CD4-positive, alpha-beta T cell treated with Interleukin-10 for 1 hour (primary cell): ENCODE data around the gene IFIH1.

Experiments
- DNase-seq: peaks from one replicate; pipeline ENCODE4 v3.0.0-alpha.2; 2020

Gene IFIH1

DNA sequence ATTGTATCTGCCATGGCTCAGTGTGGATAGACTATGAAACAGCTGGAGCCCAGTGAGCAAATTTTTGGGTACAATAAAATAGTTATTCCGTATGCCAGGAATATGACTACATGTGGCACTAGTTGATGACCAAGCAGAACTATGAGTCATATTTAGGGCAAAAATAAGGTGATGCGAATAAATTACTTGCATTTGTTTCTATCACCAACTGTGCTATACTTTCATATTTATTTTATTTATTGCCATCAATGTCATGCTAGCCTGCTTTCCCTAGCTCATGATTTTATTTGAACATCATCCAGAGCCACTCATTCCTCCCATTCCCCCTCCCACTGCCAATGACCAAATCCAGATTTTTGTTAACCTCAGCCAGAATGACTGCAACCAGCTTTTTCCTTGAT is 61.9 kb downstream of the IFIH1 start:
- no peak for DNase-seq

GRCh38 chr2:162254236-162254871 is 64.1 kb downstream of the IFIH1 start:
- DNase-seq, result no peak

DNA sequence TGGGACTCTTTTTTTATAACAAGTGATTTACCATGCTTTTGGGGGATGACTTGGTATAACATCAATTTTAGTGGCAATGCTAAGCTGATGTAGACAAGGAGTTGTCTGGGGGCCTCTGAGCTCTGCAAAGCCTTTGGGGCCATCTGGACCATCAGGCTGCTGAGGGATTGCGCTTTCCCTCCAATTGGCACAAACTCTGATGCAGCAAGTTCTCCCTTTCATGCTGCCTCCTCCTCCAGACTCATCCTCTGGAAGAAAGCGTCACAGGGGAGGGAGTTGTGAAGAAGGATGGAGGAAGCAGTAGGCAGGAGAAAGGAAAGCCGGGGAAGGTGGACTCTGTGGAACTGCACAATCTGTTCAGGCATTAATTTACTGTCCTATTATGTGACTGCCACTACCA is 65.0 kb downstream of the IFIH1 start:
- DNase-seq, result no peak

DNA sequence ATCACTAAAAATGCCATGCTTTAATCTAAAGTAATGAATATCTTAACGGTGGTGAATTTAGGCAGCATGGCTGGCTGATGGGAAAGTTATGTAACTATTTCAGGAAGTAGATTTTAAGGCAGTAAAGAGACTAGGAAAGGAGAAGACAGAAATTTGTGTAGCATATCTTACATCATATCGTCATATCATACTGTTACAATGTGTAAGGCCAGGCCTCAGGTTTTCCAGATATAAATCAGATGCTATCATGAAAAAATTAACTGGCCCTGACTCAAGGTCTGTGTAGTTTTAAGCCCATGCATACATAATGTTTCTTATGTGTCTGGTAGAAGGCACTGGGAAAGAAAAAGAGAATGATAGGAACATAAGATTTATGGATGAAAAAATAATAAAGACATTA is 66.3 kb downstream of the IFIH1 start:
- no peak for DNase-seq

DNA sequence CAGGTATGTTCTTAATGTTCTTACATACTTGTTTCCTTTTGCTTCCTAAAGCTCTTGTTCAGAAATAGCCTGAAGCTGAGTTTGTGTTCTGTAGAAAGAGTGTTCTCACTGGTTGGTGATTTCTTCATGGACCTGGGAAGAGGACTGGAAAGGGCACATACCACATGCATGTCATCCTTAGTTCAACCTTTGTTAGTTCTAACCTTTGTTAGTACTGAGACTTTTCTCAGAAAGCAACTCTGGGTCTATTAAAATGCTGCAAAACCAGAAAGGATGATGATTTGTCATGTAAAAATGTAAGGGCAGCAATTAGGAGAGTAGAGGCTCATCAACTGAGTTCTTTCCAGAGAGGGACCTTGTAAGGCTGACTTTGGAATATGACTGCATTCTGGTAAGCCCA is 72.7 kb downstream of the IFIH1 start:
- DNase-seq, result no peak

GRCh38 chr2:162245061-162245460 is 73.4 kb downstream of the IFIH1 start:
- DNase-seq, result no peak

DNA sequence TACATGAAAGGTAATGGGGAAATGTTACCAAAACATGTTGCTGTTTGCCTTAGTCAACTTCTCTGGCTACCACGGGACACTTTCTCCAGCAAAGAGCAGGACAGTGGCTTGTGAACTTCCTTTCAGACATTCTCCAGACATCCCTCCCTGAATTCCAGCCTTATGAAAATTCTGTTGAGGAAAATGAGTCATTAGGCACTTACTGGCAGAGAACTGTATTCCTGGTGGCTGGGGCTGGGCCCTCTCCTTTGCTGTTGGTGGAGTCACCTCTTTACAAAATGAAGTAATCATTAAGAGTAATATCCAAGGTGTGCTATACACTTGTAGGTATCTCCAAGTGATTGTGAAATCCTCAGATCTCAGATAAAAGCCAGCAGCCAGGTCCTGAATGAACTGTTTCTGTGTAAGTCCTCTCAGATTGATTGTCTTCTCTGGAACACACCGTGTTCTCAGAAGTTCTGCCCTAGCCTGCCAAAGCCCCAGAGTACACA is 73.9 kb downstream of the IFIH1 start:
- DNase-seq, result no peak

GRCh38 chr2:162243715-162244114 is 74.8 kb downstream of the IFIH1 start:
- no peak for DNase-seq

- DNase-seq, result no peak
These were observed 75.2 kb downstream of the IFIH1 start, which contains the start of gene FAP for GRCh38 chr2:162243294-162243693. Gene FAP (minus strand): TSS chr2:162243445. CDS start chr2:162243327, 118 bp downstream.

GRCh38 chr2:162242586-162243280 is 75.8 kb downstream of the IFIH1 start:
- DNase-seq, result no peak

- DNase-seq, result no peak
These were observed 76.9 kb downstream of the IFIH1 start for GRCh38 chr2:162241571-162241970.

DNA sequence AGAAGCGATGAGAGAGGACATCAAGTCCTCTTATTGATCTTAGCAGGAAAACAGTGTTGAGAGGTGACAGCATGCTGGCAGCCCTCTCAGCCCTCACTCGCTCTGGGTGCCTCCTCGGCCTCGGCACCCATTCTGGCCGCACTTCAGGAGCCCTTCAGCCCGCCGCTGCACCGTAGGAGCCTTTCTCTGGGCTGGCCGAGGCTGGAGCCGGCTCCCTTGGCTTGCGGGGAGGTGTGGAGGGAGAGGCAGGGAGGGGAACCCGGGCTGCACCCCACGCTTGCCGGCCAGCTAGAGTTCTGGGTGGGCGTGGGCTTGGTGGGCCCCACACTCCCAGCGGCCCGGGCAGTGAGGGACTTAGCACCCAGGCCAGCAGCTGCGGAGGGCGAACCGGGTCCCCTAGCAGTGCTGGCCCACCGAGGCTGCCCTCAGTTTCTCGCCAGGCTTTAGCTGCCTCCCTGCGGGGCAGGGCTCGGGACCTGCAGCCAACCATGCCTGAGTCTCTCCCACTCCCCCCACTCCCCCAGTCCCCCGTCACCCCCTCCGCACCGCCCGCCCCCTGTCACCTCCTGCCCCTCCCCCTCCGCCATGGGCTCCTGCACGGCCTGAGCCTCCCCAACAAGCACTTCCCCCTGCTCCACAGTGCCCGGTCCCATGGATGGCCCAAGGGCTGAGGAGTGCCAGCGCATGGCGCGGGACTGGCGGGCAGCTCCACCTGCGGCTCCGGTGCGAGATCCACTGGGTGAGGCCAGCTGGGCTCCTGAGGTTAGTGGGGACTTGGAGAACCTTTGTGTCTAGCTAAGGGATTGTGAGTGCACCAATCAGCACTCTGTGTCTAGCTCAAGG is 83.6 kb downstream of the IFIH1 start:
- no peak for DNase-seq

- no peak for DNase-seq
These were observed 85.3 kb downstream of the IFIH1 start for GRCh38 chr2:162233197-162233596.

DNA sequence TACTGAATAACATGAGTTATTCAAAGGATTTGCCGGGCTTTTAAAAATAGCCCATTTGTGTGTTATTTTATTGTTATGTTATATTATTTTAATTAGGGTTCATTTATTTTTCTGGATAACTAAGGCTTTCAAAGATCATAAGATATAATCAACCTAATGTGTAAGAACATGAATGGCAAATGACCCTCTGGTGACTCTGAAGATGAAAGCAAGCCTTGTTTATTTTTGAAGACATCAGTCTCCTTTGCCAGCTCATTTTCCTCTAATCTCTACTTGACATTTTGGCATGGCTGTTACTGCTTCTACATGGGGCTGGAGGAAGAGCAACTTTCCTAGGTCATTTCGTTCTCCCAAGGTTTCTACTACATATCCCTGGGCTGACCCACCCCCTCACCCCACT is 85.8 kb downstream of the IFIH1 start:
- no peak for DNase-seq

DNA sequence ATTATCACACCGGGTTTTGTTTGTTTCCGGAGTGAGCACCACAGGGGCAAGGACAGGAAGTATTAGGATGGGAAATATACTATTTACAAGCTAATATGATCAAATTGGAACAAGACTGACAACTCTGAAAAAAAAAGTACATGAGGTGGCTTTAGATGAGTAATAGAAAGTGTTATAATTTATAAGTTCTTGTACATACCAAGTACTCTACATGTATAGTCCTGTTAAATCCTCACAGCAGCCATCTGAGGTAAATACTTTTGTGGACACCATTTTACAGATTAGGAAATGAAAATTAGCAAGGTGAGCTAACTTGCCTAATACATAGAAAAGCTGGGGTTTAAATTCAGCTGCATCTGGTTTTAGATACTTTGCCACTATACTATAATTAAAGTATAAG is 86.5 kb downstream of the IFIH1 start:
- no peak for DNase-seq

DNA sequence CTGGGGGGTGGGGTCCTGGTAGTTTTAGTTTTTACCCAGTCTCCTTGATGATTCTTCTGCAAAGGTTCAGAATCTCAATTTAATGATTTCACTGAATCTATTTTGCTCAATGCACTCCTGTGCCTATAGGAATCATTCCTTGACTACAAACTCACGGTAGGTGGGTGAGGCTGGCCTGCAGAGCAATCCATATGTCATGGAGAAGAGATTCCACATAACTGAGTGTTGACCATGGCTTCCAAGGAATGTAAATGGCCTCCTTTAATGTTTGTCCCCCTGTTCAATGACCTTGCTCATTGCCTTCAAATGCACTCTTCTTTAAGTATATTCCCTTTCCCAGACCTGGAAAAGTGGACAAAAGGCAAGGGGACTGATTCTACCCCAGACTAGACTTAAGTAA is 87.7 kb downstream of the IFIH1 start:
- no peak for DNase-seq

DNA sequence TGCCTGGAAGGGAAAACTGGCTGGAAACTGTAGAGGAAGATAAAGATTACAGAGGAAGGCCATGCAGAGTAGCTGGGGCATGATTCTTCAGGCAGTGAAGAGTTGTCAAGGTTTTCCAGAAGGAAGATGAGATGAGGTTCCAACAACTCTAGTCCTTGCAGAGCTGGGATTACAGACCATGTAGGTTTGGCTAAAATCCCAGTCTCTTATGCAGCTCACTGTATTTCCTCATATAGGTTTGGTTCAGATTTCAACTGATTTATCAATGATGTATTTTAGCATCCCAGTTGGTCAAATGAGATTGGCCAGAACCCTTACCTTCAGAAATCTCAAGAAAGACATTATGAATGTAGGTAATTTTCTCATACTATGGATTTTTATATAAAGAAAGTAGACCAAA is 91.6 kb downstream of the IFIH1 start:
- DNase-seq, result no peak

DNA sequence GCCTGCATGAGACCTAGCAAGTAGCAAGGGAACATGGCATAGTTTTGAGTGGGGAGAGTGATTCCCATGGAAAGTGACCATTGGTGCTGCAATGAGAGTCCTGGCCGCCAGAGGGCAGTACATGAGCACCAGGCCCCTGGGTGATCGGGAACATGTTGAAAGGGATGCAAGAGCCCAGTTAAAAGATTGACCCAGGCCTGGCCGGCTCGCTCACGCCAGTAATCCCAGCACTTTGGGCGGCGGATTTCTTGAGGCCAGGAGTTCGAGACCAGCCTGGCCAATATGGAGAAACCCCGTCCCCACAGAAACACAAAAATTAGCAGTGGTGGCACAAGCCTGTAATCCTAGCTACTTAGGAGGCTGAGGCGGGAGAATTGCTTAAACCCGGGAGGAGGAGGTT is 97.4 kb downstream of the IFIH1 start:
- peak; percentile 57 for DNase-seq

- DNase-seq, result no peak
These were observed 98.1 kb downstream of the IFIH1 start for GRCh38 chr2:162220368-162220767.

GRCh38 chr2:162219426-162219825 is 99.1 kb downstream of the IFIH1 start:
- no peak for DNase-seq

DNA sequence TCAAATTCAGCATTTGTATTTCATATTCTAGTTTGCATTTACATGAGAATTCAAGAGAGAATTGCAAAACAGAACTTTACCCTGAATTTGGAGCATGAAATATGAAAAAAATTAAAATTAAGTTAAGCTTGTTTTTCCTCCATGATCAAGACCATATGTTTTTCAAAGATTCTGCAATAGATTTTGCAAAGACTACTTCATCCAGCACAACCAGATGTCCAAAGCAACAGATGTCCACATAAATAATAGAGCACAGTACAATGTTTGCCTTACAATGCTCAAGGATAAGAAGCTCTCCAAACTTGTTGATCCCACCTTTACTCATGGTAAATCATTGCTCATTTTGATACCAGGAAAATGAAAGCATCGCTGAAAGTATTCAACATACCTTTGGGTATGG is 100.9 kb downstream of the IFIH1 start:
- DNase-seq, result no peak
